ENCODE data around the gene EPHX1.

DNA sequence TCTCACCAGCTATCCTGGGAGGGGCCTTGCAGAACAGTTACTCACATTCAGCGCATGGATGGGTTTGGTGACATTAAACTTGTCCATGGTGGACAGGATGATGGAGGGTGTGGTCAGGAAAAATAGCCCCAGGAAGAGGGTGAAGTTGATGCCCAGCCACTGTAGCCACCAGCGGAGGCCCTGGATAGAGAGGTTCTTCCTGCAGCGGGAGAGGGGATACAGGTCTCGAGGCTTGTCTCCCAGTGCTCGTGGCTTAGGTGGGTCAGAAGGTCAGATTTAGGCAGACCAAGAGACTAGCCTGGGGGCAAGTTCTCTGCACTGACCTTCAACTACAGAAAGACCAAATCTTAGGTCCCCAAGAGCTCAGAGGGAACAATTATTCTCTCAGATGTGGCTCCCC, 49.2 kb downstream of the EPHX1 start:
- no peak for TF ChIP-seq EP300 (IDR thresholded peaks at IDR 0.05; ENCODE audit: borderline replicate concordance)
- no peak for TF ChIP-seq REST (IDR thresholded peaks at IDR 0.05; ENCODE audit: low read depth)
- no peak for TF ChIP-seq RAD21 (IDR thresholded peaks at IDR 0.05; ENCODE audit: low read depth)
- no peak for TF ChIP-seq EGR1 (IDR thresholded peaks at IDR 0.05)
- no peak for TF ChIP-seq TAF1 (IDR thresholded peaks at IDR 0.05; ENCODE audit: low read depth)
- no peak for TF ChIP-seq CEBPB (IDR thresholded peaks at IDR 0.05)
- no peak for TF ChIP-seq YY1 (IDR thresholded peaks at IDR 0.05; ENCODE audit: low read depth)
- TF ChIP-seq MAX (IDR thresholded peaks at IDR 0.05) = no peak
- TF ChIP-seq ZBTB7A (IDR thresholded peaks at IDR 0.05; ENCODE audit: low read depth) = no peak
- TF ChIP-seq FOXM1 (IDR thresholded peaks at IDR 0.05; ENCODE audit: borderline replicate concordance, low read depth) = no peak
